Fibroblast of mammary gland (primary cell): Measurements from ENCODE around the gene LCLAT1.

Experiments
- DNase-seq: peaks from one replicate; pipeline ENCODE4 v3.0.0-alpha.2; 2010; ENCODE audit warnings: low read depth
- H3K4me3 ChIP-seq: 2 replicates; pipeline ENCODE4 v1.5.1; 2011; ENCODE audit warnings: low read depth, mild to moderate bottlenecking, low read length, moderate library complexity; ENCODE audit not compliant: control insufficient read depth
- TF ChIP-seq, protein P1 (sequence below): conservative IDR thresholded peaks from 2 replicates; pipeline ENCODE4 v1.5.1; 2011; ENCODE audit warnings: low read depth, low read length, inconsistent platforms; ENCODE audit not compliant: control insufficient read depth, insufficient read depth

The LCLAT1 gene

DNA sequence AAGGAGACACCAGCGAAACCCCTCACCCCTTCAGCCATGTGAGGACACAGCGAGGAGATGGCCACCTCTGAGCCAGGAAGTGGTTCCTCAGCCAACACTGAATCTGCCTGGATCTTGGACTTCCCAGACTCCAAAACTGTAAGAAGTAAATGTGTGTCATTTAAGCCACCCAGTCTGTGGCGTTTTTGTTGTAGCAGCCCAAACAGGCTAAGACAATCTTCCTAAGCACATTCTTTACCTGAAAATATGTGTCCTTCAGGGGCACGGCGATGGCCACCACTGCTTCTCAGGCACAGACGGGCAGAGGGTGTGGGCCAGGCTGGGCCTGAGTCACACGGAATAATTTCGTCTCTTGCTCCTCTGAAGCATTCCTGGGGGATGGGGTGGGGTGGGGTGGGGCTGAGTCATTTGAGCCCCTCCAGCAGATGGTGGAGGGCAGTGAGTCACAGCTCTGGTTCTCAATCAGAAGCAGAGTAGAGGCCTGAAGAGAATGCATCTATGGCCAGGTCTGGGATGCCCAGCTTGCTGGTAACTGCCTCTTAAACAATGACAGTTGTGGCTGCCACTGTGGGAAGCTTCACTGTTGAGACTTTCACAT is 217.8 kb downstream of the LCLAT1 start:
- H3K4me3 ChIP-seq, result no peak overlapping the region
- TF ChIP-seq, protein P1, sequence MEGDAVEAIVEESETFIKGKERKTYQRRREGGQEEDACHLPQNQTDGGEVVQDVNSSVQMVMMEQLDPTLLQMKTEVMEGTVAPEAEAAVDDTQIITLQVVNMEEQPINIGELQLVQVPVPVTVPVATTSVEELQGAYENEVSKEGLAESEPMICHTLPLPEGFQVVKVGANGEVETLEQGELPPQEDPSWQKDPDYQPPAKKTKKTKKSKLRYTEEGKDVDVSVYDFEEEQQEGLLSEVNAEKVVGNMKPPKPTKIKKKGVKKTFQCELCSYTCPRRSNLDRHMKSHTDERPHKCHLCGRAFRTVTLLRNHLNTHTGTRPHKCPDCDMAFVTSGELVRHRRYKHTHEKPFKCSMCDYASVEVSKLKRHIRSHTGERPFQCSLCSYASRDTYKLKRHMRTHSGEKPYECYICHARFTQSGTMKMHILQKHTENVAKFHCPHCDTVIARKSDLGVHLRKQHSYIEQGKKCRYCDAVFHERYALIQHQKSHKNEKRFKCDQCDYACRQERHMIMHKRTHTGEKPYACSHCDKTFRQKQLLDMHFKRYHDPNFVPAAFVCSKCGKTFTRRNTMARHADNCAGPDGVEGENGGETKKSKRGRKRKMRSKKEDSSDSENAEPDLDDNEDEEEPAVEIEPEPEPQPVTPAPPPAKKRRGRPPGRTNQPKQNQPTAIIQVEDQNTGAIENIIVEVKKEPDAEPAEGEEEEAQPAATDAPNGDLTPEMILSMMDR, result no peak
- peak; percentile 96 for DNase-seq

DNA sequence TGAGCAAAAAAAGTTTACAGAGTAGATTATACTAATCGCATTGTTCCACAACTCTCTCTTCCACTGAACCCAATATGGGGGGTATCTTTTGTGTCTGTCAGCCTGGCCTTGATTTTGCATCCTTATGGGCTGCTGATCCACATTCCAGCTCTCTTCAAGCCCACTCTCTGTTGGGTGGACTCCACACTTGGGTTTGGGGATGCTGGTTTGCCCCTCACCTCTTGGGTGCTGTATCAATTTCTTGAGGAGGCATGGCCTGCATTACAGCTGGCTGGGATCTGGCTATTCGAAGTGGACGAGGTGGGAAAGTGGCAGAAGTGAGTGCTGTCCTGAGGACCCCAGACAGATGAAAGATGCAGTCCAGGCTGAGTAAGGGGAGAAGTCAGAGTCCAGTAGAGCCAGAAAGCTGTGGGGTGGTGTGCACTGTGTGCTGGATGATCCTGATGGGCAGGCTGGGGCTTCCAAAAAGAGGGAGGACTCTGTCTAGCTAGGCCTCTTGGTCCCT is 218.8 kb downstream of the LCLAT1 start:
- no peak for DNase-seq
- no peak overlapping the region for H3K4me3 ChIP-seq
- TF ChIP-seq, protein P1, result no peak

DNA sequence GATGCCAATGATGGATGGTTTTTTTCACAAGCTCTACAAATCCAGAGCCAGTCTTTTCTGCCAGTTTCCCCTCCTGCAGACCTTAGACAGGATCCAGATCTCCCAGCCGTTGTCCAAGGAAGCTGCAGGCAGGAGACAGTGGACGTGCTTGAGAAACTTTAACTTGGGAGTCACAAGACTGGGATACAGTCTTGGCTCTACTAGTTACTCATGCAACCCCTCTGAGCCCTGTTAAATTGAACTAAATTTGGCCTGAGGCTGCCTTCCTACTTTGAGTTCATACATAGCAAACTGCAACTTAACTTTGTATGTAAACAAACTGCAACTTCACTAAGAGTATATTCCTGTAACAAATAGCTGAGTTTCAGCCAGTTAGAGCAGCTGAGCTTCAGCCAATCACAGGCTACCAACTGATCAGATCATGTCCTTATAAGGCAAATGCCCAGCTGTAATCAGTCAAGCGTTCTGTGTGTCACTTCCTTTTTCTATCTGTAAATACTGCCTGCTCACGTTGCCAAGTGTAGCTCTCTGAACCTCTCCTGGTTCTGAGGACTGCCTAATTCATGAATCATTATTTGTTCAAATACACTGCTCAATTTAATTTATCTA is 219.3 kb downstream of the LCLAT1 start:
- DNase-seq, result peak; percentile 99
- H3K4me3 ChIP-seq, result no peak overlapping the region
- TF ChIP-seq, protein P1, result no peak

DNA sequence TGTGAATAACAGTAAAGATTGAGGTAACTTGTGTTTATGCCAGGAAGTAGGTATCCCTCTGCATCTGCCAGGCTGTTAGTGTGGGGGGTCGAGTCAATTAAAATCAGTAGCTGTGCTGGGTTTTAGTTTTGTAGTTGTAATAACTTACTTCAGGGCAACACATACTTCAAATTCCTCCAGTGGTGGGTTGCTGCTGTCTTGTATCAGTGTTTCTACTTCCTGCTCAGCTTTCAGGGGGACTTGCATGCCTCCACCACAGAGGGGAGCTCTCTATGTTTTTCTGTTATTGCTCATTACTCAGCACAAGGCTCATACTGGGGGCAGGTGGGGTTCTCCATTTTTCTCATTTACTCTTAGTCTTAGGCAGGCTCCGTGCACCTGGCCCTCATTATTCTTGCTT is 223.4 kb downstream of the LCLAT1 start:
- TF ChIP-seq, protein P1, result no peak
- DNase-seq, result no peak
- no peak overlapping the region for H3K4me3 ChIP-seq

DNA sequence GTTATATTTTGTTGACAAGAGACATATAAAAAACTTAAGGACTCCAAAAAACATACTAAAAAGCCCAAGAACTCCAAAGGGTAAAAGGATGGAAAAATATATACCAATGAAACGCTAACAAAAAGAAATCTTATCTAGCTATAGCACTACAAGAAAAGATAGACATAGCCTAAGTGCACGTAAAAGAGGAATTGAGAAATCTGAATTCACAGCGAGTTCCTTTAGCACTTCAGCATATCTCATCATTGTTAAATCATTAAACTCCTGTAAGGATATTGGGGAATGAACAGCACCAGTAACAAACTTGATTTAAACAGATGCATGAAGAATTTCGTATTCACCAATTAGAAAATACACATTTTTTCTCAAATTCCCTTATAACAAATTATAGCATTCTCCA is 226.1 kb downstream of the LCLAT1 start:
- DNase-seq, result no peak
- TF ChIP-seq, protein P1, result no peak
- H3K4me3 ChIP-seq, result no peak overlapping the region

DNA sequence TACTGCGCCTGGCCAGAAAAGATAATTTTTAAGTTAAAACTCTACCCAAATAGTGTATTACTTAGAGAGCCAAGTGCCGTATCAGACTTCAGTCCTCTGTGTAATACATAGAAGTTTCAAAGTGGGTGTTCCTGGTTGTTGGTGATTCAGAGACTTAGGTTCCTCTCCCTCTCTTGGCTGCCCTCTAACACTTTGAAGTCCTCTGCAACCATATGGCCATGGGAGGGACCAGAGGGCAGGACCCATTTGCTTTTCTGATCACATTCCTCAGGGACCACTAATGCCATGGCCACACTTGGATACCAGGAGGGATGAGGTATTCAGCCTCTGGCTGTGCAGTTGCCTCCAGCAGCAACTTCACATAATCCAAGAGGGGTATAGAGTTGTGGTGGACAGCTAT is 228.7 kb downstream of the LCLAT1 start:
- TF ChIP-seq, protein P1, result no peak
- no peak overlapping the region for H3K4me3 ChIP-seq
- DNase-seq, result peak; percentile 59
